Panc1 (cell line): ENCODE data around the gene HORMAD2.

Experiments
- POLR2AphosphoS5 ChIP-seq: IDR thresholded peaks from 2 replicates; pipeline ENCODE4 v1.6.1; 2012; ENCODE audit warnings: mild to moderate bottlenecking, low read depth, low read length, moderate library complexity
- TF ChIP-seq, protein P1 (sequence below), 2 experiments: IDR thresholded peaks; 2 replicates each; pipeline ENCODE4 v1.6.1; 2011 to 2012; ENCODE audit warnings: low read depth in 2 of 2, control low read depth in 1 of 2, low read length in 1 of 2, mild to moderate bottlenecking in 1 of 2, moderate library complexity in 1 of 2; ENCODE audit not compliant: insufficient read depth in 1 of 2

DNA sequence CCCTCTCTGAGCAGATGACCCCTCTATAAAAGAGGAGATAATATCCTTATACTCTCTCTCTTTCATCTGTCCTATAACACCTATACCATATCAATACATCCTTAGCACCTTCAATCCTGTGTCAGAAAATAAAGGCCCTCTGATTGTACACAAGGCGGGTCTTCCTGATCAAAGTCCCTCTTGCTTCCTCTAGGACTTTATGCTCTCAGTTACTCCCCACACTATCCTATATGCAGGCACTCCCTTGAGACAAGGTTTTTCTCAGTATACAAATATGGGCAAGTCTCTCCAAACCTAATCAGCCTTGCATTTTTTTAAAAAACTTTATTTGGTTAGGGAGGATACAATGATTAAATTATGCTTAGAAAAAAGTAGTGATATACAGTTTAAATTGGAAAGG is 17.3 kb upstream of the HORMAD2 start:
- TF ChIP-seq, protein P1, sequence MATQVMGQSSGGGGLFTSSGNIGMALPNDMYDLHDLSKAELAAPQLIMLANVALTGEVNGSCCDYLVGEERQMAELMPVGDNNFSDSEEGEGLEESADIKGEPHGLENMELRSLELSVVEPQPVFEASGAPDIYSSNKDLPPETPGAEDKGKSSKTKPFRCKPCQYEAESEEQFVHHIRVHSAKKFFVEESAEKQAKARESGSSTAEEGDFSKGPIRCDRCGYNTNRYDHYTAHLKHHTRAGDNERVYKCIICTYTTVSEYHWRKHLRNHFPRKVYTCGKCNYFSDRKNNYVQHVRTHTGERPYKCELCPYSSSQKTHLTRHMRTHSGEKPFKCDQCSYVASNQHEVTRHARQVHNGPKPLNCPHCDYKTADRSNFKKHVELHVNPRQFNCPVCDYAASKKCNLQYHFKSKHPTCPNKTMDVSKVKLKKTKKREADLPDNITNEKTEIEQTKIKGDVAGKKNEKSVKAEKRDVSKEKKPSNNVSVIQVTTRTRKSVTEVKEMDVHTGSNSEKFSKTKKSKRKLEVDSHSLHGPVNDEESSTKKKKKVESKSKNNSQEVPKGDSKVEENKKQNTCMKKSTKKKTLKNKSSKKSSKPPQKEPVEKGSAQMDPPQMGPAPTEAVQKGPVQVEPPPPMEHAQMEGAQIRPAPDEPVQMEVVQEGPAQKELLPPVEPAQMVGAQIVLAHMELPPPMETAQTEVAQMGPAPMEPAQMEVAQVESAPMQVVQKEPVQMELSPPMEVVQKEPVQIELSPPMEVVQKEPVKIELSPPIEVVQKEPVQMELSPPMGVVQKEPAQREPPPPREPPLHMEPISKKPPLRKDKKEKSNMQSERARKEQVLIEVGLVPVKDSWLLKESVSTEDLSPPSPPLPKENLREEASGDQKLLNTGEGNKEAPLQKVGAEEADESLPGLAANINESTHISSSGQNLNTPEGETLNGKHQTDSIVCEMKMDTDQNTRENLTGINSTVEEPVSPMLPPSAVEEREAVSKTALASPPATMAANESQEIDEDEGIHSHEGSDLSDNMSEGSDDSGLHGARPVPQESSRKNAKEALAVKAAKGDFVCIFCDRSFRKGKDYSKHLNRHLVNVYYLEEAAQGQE (IDR thresholded peaks at IDR 0.05; ENCODE audit: insufficient read depth in 1 of 2, low read depth in 2 of 2, low read length in 1 of 2) = no peak
- no peak for TF ChIP-seq POLR2AphosphoS5
